Thyroid gland (tissue), 4 donors: Measurements from ENCODE around the gene CCDC78. TPM values are rescaled to one million over a fixed set of nuclear protein-coding genes. Genes with fewer than 3 reads are reported as not detected.

Experiments
- DNase-seq, 2 donors: peaks; one replicate each; pipeline ENCODE4 v3.0.0-alpha.2; 2019
- H3K27ac ChIP-seq, 3 donors: fragments of 200-600 bp; sonication (generic); 1 replicate in 2 of 3; 2 replicates in 1 of 3; pipeline ENCODE4 v1.5.1; 2016 to 2019; ENCODE audit warnings: mild to moderate bottlenecking in 1 of 3, moderate library complexity in 1 of 3
- H3K27me3 ChIP-seq: fragments of 200-600 bp; sonication (generic); one replicate; pipeline ENCODE4 v1.5.1; 2019
- H3K36me3 ChIP-seq, 2 donors: fragments of 200-600 bp; sonication (generic); one replicate each; pipeline ENCODE4 v1.5.1; 2016 to 2019
- H3K4me1 ChIP-seq, 2 donors: fragments of 200-600 bp; sonication (generic); one replicate each; pipeline ENCODE4 v1.5.1; 2017 to 2019
- H3K4me3 ChIP-seq, 3 donors: fragments of 200-600 bp; sonication (generic); replicated peaks in 1 of 3; 1 replicate in 2 of 3; 2 replicates in 1 of 3; pipeline ENCODE4 v1.5.1; 2016; ENCODE audit warnings: mild to moderate bottlenecking in 1 of 3
- H3K9me3 ChIP-seq: fragments of 200-600 bp; sonication (generic); one replicate; pipeline ENCODE4 v1.5.1; 2017
- CTCF ChIP-seq, 6 experiments: fragments of 200-600 bp in 3 of 6; fragments of 450-650 bp in 3 of 6; sonication (generic) in 3 of 6; IDR thresholded peaks; one replicate each; pipeline ENCODE4 v1.5.1; 2016 to 2019; ENCODE audit warnings: antibody characterized with exemption in 6 of 6, mild to moderate bottlenecking in 2 of 6, inconsistent platforms in 1 of 6, moderate library complexity in 1 of 6
- POLR2A ChIP-seq, 2 donors: fragments of 450-650 bp; IDR thresholded peaks; one replicate each; pipeline ENCODE4 v1.6.1; 2017; ENCODE audit warnings: antibody characterized with exemption in 2 of 2, mild to moderate bottlenecking in 2 of 2, moderate library complexity in 1 of 2
- WGBS, 2 donors: methylation state at CpG; one replicate each; pipeline ENCODE4 v1.1.5; 2017; 5-methylcytosine and 5-hydroxymethylcytosine counted together
- intact Hi-C: fragments of 100-400 bp; cut with DNase I; formaldehyde crosslinking; loops from one replicate; pipeline ENCODE4 v1.15.1; 2023
- total RNA-seq, 4 donors: library from RNA; depleted of rRNA; stranded (reverse); fragments of >200 nt; gene quantifications; one replicate each; pipeline ENCODE4 v1.2.3, GENCODE V29; 2016

Gene CCDC78
- total RNA-seq, 4 donors from 2014 or later: 0.27 TPM; not detected in 3

- Histone ChIP-seq H3K4me1 (peaks cover 3 to 5% of the 10 kb centered on the region in 2 donors), H3K9me3 (no peaks in the 10 kb centered on the region), H3K36me3 (no peaks in the 10 kb centered on the region), H3K27ac (no peak overlapping the region), H3K4me3 (no peak overlapping the region), H3K27me3 (no peaks in the 10 kb centered on the region)
- intact Hi-C loops: no loop called here
- TF ChIP-seq POLR2A (IDR thresholded peaks at IDR 0.05): no peak
- TF ChIP-seq CTCF (IDR thresholded peaks at IDR 0.05): no peak
- 64 to 91% methylated on average over 6 to 13 of the region's 20 CpGs for WGBS, 2 donors
- no peak for DNase-seq
Observed at GRCh38 chr16:764184-764750, 38.0 kb upstream of the CCDC78 start.

- no peaks in the 10 kb centered on the region for H3K9me3 ChIP-seq
- H3K4me1 ChIP-seq: peaks cover 4 to 5% of the 10 kb centered on the region in 2 donors
- 67 to 69% methylated on average over 6 to 16 of the region's 21 CpGs for whole genome bisulfite sequencing, 2 donors
- H3K4me3 ChIP-seq: no peak overlapping the region
- intact Hi-C loops: no loop called here
- no peak for TF ChIP-seq CTCF (IDR thresholded peaks at IDR 0.05)
- no peaks in the 10 kb centered on the region for H3K36me3 ChIP-seq
- H3K27me3 ChIP-seq: no peaks in the 10 kb centered on the region
- H3K27ac ChIP-seq: no peak overlapping the region
- no peak for DNase-seq
Observed at GRCh38 chr16:763369-764183, 37.3 kb upstream of the CCDC78 start.

GRCh38 chr16:762595-763268, 36.5 kb upstream of the CCDC78 start:
- H3K36me3 ChIP-seq: no peaks in the 10 kb centered on the region
- intact Hi-C loops: no loop called here
- TF ChIP-seq CTCF (IDR thresholded peaks at IDR 0.05): no peak
- TF ChIP-seq POLR2A (IDR thresholded peaks at IDR 0.05): no peak
- no peak overlapping the region for H3K27ac ChIP-seq
- no peaks in the 10 kb centered on the region for H3K27me3 ChIP-seq
- WGBS, 2 donors: 61 to 90% methylated on average over 2 to 6 of the region's 17 CpGs
- peaks cover 4 to 5% of the 10 kb centered on the region in 2 donors for H3K4me1 ChIP-seq
- no peak for DNase-seq
- no peak overlapping the region for H3K4me3 ChIP-seq
- no peaks in the 10 kb centered on the region for H3K9me3 ChIP-seq

GRCh38 chr16:761625-762513, 35.6 kb upstream of the CCDC78 start:
- no peaks in the 10 kb centered on the region for H3K36me3 ChIP-seq
- intact Hi-C loops: no loop called here
- H3K9me3 ChIP-seq: no peaks in the 10 kb centered on the region
- H3K27me3 ChIP-seq: no peaks in the 10 kb centered on the region
- H3K27ac ChIP-seq: no peak overlapping the region
- no peak for TF ChIP-seq POLR2A (IDR thresholded peaks at IDR 0.05)
- TF ChIP-seq CTCF (IDR thresholded peaks at IDR 0.05): no peak
- WGBS, 2 donors: 68 to 82% methylated on average over 11 to 14 of the region's 22 CpGs
- DNase-seq: no peak
- peaks cover 4 to 5% of the 10 kb centered on the region in 2 donors for H3K4me1 ChIP-seq
- H3K4me3 ChIP-seq: no peak overlapping the region
